HuH-7.5 (cell line): ENCODE results near the gene PTBP3.
"Not testable (repeated sequence)": the region's sequence is repeated elsewhere in the genome, so short reads cannot be mapped to it uniquely, and the experiment has no call there.

Experiments
- DNase-seq: peaks from one replicate; pipeline ENCODE4 v3.0.0; 2011; ENCODE audit warnings: low spot score

Gene PTBP3

DNA sequence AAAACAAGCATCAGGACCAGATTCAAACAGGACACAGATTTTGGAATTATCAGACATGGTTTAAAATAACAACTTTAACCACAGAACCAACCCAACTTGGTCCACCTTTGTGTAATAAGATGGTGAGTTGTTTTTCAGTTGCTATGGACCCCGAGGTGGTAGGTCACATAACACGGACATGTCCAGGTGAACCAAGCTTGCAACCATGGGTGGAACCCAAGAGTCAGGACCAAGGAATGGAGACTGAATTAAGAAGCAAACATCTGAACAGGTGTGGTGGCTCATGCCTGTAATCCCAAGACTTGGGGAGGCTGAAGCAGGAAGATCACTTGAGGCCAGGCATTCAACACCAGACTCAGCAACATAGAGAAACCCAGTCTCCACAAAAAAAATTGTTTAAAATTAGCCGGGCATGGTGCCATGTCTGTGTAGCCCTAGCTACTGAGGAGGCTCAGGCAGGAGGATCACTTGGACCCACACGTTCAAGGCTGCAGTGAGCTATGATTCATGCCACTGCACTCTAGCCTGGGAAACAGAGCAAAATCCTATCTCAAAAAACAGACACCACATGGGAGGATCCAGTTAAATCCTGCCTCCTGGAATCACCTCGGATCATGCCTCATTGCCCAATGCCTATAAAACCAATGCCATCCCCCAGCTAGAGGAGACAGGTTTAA is 10.6 kb downstream of the PTBP3 start:
- no peak for DNase-seq

DNA sequence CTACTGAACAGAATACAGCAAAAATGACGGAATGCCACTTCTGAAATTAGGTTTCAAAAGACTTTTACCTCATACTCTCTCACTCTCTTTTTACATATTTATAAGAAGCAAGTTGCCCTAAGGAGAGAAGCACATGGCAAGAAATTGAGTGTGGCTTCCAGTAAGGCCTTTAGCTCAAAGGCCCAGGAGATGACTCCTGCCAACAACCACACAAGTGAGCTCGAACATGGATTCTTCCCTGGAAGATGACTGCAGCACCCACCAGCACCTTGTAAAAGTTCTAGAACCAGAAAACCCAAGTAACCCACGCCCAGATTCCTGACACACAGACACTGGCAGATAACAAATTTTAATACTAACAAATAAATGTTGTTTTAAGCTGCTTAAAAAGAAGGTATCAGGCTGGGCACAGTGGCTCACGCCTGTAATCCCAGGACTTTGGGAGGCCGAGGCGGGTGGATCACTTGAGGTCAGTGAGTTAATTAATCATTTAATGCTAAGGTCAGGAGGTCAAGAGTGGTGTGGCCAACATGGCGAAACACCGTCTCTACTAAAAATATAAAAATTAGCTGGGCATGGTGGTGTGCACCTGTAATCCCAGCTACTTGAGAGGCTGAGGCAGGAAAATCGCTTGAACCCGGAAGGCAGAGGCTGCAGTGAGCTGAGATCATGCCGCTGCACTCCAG is 17.0 kb downstream of the PTBP3 start:
- no peak for DNase-seq

GRCh38 chr9:112315331-112316257 is 17.8 kb downstream of the PTBP3 start:
- no peak for DNase-seq

DNA sequence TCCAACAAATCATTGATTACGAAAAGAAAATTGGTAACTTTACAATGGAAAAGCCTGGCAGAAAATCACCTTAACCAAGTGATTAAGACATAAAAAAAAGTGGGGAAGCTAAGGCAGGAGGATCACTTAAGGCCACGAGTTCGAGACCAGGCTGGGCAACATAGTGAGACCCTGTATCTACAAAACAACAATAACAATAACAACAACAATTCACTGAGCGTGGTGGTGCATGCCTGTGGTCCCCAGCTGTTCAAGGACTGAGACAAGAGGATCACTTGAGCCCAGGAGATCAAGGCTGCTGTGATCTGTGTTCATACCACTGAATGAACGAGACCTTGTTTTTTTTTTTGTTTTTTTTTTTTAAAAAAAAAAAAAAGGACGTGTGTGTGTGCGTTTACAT is 21.3 kb downstream of the PTBP3 start:
- no peak for DNase-seq

DNA sequence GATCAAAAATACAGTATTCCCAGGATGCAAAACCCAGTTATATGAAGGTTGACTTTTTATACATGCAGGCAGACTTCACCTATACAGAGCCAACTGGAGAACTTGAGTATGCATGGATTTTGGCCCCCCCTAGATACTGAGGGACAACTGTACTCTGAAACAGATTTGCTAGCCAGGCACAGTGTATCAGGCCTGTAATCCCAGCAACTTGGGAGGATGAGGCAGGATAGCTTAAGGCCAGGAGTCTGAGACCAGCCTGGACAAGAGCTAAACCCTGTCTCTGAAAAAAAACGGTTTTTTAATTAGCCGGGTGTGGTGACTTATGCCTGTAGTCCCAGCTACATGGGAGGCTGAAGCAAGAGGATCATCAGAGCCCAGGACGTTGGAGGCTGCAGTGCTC is 21.9 kb downstream of the PTBP3 start:
- DNase-seq: no peak

GRCh38 chr9:112310826-112311225 is 22.6 kb downstream of the PTBP3 start:
- no peak for DNase-seq

- peak; percentile 21 for DNase-seq
Observed at GRCh38 chr9:112308588-112308987, 24.8 kb downstream of the PTBP3 start.

DNA sequence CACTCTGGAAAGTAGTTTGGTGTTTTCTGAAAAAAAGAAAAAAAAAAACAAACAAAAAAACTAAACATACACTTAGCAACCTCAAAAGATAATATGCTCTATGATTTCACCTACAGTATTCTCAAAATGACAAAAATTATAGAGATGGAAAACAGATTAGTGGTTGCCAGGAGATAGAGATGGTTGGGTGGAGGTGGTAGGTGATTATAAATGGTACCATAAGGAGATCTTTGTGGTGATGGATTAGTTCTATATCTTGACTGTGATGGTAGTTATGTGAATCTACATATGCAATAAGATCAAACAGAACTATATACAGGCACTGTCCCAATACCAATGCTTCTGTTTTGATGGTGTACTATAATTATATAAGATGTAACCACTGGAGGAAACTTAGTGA is 32.0 kb downstream of the PTBP3 start:
- DNase-seq: no peak

DNA sequence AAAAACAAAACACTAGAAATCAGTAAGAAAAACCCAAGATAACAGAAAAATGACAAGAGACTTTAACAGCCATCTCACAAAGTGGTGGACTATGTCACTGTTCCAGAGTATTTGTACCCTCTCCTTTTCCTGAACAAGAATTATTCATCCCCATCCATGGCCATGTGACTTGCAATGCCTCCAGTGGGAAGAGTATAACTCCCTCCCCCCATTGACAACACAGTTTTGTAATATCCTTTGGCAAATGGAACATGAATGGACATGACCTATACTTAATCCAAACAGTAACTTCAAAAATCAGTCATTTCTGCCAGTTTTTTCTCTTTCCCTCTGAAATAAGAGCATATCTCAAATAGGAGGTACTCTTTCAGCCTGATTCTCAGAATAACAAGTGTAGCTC is 33.9 kb downstream of the PTBP3 start:
- DNase-seq: no peak

DNA sequence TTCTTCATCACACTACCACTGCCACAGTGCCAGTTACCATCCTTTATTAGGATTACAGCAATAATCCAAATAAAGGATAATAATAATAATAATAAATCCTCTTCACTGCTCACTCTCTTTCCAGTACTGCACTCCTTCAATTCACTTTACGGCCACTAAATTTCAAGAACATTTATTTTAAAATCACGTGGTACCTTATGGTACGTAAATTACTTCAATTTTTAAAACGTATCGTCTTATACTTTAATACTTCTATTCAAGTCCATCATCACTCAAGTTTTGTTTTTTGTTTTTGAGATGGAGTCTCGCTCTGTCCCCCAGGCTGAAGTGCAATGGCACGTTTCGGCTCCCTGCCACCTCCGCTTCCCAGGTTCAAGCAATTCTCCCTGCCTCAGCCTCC is 36.5 kb downstream of the PTBP3 start:
- no peak for DNase-seq

DNA sequence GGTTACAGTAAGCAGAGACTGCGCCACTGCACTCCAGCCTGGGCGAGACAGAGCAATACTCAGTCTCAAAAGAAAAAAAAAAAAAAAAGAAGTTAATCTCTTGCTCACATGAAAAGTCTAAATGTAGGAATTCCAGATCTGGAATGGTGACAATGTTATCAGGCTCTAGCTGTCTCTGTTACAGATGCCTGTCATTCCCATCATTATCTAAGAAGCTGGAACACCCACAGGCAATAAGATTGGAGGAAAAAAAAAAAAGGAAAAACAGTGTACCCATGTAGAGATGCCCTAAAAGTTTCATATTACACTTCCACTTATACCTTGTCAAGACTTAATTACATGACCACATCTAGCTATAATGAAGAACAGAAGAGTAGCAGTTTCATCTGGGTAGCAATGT is 38.2 kb downstream of the PTBP3 start:
- DNase-seq: no peak

DNA sequence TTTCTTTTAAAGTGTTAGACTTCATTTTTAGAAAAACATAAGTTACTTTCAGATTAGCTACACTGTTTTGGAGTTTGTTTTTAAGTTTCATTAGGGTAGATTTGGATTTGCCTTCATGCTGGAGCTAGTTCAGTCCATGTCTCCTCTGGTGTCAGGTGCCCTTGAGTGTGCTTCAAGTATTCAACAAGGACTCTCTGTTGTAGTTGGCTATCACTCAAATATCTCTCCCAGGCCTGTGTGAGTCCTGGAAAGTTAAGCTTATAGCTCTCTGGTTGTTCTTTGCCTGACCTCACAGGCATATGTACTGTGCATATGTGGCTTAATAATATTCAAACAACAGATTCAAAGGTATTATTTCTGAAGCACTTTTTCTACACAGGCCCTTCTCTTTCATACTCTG is 45.4 kb downstream of the PTBP3 start:
- DNase-seq: no peak

- DNase-seq: no peak
Observed at GRCh38 chr9:112286926-112287325, 46.5 kb downstream of the PTBP3 start.

DNA sequence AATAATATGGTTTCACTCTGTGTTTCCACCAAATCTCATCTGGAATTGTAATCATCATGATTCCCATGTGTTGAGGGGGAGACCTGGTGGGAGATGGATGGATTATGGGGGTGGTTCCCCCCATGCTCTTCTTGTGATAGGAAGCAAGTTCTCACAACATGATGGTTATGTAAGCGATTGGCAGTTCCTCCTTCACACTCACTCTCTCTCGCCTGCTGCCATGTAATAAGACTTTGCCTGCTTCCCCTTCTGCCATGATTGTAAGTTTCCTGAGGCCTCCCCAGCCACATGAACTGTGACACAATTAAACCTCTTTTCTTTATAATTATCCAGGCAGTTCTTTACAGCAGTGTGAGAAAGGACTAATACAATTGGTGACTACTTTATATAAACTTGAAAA is 48.4 kb downstream of the PTBP3 start:
- DNase-seq: no peak

DNA sequence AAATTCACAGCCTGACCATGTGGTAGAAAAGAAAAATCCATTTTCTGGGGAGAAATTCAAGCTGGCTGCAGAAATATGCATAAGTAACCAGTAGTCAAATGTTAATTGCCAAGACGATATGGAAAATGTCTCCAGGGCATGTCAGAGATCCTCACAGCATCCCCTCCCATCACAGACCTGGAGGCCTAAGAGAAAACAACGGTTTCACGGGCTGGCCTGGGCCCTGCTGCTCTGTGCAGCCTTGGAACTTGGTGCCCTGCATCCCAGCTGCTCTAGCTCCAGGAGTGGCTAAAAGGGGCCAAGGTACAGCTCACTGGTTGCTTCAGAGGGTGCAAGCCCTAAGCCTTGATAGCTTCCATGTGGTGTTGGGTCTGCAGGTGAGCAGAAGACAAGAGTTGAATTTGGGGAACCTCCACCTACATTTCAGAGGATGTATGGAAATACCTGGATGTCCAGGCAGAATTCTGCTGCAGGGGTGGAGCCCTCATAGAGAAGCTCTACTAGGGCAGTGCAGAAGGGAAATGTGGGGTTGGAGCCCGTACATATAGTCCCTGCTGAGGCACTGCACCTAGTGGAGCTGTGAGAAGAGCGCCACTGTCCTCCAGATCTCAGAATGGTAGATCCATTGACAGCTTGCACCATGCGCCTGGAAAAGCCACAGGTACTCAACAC is 49.7 kb downstream of the PTBP3 start:
- DNase-seq: no peak

DNA sequence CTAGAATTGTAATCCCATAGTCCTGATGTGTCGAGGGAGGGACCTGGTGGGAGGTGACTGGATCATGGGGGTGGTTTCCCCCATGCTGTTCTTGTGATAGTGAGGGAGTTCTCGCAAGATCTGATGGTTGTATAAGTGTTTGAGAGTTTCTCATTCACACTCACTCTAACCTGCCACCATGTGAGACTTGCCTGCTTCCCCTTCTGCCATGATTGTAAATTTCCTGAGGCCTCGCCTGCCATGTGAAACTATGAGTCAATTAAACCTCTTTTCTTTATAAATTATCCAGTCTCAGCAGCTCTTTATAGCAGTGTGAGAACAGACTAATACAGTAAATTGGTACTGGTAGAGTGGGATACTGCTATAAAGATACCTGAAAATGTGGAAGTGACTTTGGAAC is 50.6 kb downstream of the PTBP3 start:
- not testable (repeated sequence) for DNase-seq

- no peak for DNase-seq
Observed at GRCh38 chr9:112280904-112281303, 52.5 kb downstream of the PTBP3 start.

GRCh38 chr9:112279501-112279900 is 53.9 kb downstream of the PTBP3 start:
- no peak for DNase-seq

DNA sequence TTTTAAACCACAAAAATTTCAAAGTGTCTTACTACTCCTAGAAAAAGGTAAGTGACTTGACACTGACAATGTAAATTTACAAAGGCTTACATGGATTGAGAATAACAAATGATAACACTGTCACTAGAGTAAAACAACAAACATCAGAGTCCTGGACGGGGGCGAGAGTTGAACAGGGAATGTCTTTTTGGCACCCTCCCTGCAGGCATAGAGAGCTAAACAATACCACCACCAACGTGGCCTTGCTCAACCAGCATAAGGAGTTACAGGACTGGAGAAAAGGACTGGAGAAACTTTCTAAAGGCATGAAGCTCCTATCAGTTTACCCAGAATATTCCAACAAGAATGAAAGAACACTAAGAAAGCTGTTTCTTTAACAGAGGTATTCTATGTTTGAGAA is 55.3 kb downstream of the PTBP3 start:
- no peak for DNase-seq

- DNase-seq: no peak
Observed at GRCh38 chr9:112274600-112274999, 58.8 kb downstream of the PTBP3 start.

DNA sequence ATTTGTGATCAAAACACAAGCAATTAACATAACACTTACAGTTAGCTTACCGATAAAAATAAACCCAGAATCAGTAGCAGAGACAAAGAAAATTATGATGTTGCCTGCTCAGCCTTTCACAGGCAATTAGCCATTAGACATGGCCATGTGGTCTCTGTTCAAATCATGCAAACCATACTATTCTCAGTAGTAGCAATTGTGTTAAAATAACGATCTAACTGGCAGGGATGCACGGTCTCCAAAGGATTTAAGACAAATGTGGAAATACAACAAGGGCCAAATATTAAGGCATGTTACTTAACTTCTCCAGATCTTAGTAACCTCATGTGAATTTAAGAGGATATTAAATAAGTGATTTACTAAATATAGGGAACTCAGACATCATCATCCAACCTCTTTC is 59.5 kb downstream of the PTBP3 start:
- DNase-seq: no peak

- no peak for DNase-seq
Observed at GRCh38 chr9:112271466-112272098, 61.8 kb downstream of the PTBP3 start.
